Muscle of arm (tissue), 12 donors: ENCODE data around the gene RP9. TPM values are rescaled to one million over a fixed set of nuclear protein-coding genes. Genes with fewer than 3 reads are reported as not detected.

Source experiments
- DNase-seq: peaks from one replicate; pipeline ENCODE4 v3.0.0-alpha.2; 2013
- polyA plus RNA-seq, 12 donors: library from polyadenylated mRNA; unstranded; fragments of 120-200 nt; gene quantifications; one replicate each; pipeline ENCODE4 v1.2.1, GENCODE V29; 2013; ENCODE audit not compliant: insufficient read length in 12 of 12

Gene RP9
- polyA plus RNA-seq, 12 donors = 21.5 to 32.8 (median 26.7) TPM; not detected in 1

DNA sequence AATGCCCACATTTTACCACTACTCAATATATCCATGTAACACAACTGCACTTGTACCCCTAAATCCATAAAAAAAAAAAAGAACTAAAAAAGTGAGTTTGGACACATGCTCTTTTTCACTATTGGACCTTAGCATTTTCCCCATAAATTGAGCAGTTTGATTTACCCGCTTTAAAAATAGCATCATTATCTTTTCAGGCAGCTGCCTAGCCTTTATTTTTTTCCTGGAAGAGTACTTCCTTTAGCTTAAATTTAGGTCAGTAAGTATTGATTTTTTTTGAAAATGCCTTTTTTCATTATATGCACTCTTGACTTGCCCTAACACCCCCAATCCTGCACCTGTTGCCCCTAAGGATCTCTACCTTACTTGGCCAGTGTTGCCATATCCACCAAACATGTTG is 41.3 kb downstream of the RP9 start:
- no peak for DNase-seq

DNA sequence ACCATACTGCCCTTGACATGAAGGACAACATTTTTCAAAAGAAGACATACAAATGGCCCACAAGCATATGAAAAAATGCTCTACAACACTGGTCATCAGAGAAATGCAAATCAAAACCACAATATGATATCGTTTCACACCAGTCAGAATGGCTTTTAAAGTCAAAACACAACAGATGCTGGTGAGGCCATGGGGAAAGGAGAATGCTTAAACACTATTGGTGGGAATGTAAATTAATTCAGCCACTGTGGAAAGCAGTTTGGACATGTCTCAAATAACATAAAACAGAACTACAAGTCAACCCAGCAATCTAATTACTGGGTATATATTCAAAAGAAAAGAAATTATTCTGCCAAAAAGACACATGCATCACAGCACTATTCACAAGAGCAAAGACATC is 42.4 kb downstream of the RP9 start:
- no peak for DNase-seq

DNA sequence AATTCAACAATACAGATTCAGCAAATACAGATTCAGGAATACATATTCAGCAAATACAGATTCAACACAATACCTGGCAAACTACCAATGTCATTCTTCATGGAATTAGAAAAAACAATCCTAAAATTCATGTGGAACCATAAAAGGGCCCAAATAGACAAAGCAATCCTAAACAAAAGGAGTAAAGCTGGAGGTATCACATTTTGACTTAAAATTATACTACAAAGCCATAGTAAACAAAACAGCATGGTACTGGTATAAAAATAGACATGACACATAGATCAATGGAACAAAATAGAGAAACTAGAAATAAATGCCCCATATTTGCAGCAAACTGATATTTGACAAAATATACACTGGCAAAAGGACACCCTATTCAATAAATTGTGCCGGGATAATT is 43.2 kb downstream of the RP9 start:
- DNase-seq = no peak

DNA sequence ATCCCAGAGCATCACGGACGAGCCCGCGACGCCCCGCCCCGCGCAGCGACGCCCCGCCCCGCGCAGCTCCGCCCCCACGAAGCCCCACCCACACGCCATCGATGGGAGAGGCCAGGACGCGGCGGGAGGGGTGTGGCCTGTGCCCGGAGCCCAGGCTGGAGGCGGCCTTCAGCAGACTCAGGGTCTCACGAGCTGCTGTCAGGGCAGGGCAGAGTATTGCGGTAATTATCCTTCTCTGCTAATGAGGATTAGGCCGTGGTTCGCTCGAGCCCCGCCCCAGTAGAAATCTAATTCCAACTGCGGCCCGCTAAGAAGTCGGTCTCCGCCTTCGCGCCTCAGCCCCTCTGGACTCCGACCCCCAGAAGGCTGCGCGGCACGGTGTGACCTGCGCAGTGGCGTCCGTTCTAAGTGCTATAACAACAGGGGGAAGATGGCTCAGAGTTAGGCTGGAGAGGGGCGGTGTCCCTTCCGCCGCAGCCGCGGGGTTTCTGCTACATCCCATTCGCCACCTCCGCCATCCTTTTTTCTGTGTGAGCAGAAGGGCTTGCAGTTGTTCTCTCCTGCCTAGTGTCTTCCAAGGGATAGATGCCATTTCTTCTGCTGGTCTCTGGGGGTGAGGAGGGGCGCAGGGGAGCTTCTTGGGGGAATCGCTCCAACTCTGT is 46.3 kb downstream of the RP9 start:
- peak; percentile 97 for DNase-seq

DNA sequence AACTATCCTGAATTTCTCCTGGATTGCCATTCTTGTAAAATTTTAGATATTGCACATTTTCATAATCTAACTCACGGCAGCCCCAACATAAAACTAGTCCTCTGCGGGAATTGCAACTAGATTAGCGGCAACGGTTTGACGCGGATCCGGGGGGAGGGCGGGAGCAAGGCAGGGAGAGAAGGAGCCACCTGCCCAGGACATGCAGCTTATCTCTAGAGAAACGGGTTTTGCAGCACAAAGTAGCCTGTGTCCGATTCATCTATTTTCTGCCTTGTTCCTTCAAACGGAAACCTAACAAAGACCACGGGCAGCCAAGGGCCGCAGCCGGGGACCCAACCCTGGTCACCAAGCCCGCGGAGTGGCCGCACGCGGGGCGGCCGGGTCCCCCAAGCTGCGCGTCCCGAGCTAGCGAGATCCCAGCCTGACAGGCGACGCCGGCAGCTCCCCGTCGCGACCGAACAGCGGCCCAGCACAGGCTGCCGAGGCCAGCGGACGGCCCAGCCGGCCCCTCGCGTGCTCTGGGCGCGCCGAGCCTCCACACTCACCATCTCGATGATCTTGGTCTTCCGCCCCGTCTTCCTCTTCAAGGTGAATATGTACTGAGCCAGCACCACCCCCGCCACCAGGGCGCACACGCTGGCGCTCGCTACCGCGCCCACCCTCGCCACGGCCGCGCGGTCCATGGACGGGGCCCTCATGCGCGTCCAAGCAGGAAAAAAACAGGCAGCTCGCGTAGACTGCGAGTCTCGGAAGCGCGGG is 47.0 kb downstream of the RP9 start, which contains the start of gene NT5C3A:
Gene NT5C3A, minus strand, starts transcription at position 754 of the 759 bp plus-strand sequence. Its CDS starts 71 bp downstream, at position 683.
- DNase-seq = peak; percentile 56

DNA sequence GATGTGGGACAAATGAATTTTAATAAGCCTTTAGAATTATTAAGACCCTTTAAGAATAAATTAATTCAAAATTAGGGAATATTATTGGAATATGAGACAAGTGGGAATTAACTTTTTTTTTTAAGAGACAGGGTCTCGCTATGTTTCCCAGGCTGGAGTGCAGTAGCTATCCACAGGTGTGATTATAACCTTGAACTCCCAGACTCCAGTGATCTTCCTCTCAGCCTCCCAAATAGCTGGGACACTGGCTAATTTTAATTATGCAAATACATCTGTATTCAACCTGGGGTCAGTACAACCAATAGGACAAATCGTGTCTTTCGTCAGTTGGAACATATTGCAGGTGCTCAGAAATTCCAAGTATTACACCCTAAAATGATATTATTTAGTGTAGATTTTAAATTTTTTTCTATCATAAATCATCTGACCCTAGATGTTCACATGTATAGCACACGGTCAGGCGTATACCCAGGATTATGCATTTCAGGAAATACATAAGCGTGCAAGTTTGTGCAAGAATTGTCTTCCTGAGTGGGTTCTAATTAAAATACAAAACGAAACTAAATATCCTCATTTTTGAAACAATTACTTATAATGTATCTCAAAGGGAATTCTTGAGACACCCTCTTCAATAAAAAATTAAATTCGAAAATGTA is 47.8 kb downstream of the RP9 start:
- DNase-seq = no peak

DNA sequence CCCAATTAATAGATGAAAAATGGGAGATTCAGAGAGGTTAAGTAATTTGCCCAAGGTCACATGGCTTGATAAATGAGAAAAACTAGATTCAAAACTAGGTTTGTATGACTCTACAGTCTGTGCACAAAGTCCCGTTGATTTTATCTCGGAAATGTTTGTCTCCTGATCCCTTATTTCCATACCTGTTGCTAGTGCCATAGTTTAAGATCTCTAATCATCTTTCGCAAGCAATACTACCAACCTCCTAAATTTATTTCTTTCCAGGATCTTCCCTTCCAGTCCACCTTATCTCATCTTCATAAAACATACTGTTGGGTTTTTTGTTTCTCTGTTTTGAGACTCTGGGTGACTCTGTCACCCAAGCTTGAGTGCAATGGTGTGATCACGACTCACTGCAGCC is 49.6 kb downstream of the RP9 start:
- no peak for DNase-seq

DNA sequence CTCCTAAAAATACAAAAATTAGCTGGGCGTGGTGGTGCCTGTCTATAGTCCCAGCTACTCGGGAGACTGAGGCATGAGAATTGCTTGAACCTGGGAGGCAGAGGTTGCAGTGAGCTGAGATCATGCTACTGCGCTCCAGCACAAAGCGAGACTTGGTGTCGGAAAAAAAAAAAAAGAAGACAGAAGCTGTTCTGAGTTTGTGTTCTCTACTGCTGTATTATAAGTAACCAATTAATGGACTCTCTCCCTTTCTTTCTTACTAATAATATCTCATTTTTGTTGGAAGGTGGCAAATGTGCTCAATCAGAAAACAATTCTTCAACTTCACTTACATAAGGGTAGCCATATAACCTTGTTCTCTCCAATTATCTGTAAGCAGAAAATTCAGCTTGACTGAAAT is 54.0 kb downstream of the RP9 start:
- no peak for DNase-seq

DNA sequence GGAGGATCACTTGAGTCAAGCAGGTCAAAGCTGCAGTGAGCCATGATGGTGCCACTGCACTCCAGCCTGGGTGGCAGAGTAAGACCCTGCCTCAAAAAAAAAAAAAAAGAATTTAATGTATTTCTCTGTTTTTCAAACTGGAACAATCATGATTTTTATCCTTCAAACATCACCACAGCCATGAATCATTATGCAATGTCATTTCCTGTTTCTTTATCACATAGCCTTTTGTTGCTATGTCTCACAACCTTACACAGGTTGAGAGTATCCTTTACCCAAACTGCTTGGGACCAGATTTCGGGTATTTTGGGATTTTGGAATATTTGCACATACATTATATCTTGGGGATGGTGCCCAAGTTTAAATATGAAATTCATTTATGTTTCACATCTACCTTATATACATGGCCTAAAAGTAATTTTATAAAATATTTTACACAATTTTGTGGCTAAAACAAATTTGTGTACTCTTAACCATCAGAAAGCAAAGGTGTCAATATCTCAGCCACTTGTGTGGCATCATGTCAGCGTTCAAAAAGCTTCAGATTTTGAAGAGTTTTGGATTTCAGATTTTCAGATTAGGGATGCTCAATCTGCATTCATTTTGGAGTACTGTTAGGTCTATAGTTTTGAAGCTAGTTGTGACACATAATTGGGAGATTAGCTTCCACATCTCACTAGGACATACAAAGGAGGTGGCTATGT is 54.8 kb downstream of the RP9 start:
- no peak for DNase-seq

DNA sequence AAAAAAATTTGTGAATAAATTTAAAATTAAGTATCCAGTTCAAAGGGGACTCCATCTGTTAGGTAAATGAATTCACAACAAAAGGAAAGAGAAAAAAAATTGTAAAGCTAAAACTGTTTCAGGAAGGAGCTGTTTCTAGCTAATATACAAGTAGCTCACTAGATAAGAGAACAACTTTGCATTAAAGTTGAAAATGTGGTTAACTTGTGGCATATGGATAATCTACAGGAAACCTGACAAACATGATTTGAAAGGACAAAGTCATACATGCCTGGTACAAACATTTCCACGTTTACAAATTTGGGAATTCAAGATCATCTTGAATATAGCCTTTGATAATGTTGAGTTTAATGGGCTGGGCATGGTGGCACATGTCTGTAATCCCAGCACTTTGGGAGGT is 55.5 kb downstream of the RP9 start:
- no peak for DNase-seq

DNA sequence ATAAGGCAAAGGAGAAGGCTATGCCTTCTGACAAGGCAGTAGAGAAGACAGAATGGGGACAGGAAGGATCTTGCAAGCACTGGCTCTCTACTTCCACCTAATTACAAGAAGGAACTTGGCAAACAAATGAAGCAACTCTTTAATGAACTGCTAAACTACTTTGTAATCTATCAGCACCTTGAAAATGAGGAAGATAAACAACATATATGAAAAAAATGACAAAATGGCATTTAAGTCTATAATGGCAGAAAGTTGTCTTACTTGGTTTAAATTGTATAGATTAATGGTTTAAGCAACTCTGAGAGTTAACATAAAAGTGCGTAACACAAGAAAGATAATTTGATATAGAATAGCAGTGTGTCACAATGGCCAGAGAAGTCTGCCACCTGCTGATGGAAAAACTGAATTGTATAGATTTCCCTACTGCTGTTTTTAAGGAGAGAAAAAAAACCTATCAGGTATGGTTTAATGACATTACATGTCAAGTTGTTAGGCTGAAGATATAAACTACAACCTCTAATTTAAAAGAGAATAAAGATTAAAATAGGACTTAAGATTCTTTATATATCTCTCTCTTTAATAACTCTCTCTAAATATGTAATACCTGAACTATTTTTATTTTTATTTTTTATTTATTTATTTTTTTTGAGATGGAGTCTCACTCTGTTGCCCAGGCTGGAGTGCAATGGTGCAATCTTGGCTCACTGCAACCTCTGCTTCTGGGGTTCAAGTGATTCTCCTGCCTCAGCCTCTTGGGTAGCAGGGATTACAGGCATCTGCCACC is 58.5 kb downstream of the RP9 start:
- peak; percentile 60 for DNase-seq

DNA sequence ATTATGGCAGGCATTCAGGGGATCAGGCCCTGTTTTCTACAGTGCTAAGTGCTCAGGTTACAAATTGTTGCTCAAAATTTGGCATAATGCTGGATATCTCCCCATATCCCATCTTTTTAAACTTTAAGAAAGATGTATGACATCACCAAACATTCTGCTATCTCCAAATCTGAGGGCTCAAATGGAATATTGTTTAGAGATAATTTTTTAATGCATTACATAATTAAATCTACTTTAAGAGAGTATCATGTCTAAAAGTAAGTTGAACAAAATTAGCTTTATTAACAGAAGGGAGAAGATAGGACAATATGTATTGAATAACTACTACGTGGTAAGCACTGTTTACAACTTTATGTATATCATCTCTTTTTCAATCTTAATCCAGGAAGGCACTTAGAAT is 60.5 kb downstream of the RP9 start:
- no peak for DNase-seq

DNA sequence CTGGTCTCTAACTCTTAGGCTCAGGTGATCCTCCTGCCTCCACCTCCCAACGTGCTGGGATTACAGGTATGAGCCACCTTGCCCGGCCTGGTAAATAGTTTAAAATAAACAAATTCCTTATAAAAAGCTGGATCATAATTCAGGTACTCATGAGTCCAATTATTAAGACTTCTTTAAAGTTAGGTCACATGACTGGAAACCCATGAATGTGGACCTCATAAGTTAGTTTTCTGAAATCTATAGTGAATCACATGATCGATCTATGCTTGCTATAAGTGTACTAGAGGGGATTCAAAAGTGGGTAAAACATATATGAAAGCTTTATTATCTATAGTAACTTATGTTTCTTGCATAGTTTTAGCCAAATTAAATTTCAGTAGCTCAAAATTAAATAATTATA is 60.9 kb downstream of the RP9 start:
- no peak for DNase-seq

DNA sequence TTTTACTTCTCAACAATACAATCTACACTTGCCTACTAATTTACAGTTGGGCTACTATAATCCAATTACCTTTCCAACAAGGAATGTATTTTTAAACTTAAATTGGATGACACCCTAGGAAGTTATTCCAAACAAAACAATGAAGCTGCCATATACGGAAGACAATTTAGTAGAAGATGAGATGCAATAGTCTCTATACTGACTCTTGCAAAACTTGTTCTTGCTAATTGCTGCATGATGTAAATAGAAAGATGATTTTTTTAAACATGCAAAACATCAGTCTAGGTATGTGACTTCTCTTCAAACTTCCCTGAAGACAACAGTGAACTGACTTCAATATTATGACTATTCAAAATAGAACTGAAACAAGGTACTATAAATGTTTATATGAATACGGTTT is 64.2 kb downstream of the RP9 start:
- DNase-seq = no peak

Other genes starting within 250 kb of the RP9 start
- 10 to 100 TPM in 11 of 12 donors, not detected in 1; 34.1 to 48.0 (median 41.6) TPM for gene KBTBD2, start 217.6 kb downstream of the RP9 start, polyA plus RNA-seq
- 100 to 1,000 TPM; 136 to 294 (median 165) TPM for gene FKBP9, start 152.0 kb downstream of the RP9 start, polyA plus RNA-seq
- 10 to 100 TPM in 11 of 12 donors, not detected in 1; 17.4 to 42.8 (median 29.2) TPM for gene NT5C3A, start 46.6 kb downstream of the RP9 start, polyA plus RNA-seq
- gene BBS9, start 20.2 kb upstream of the RP9 start, polyA plus RNA-seq = 10 to 100 TPM in 10 of 12 donors, 1 to 10 TPM in 1, not detected in 1; 8.1 to 24.4 (median 19.3) TPM